HG03558 (cell line): ENCODE results near the gene ADGRV1.

ENCODE experiments used
- ATAC-seq: cut with Tn5 transposase; IDR thresholded peaks from one replicate; pipeline ENCODE4 v1.9.1; 2021; ENCODE audit warnings: moderate number of reproducible peaks; ENCODE audit not compliant: unreplicated experiment; ENCODE audit errors: extremely low read depth

The ADGRV1 gene, protein sequence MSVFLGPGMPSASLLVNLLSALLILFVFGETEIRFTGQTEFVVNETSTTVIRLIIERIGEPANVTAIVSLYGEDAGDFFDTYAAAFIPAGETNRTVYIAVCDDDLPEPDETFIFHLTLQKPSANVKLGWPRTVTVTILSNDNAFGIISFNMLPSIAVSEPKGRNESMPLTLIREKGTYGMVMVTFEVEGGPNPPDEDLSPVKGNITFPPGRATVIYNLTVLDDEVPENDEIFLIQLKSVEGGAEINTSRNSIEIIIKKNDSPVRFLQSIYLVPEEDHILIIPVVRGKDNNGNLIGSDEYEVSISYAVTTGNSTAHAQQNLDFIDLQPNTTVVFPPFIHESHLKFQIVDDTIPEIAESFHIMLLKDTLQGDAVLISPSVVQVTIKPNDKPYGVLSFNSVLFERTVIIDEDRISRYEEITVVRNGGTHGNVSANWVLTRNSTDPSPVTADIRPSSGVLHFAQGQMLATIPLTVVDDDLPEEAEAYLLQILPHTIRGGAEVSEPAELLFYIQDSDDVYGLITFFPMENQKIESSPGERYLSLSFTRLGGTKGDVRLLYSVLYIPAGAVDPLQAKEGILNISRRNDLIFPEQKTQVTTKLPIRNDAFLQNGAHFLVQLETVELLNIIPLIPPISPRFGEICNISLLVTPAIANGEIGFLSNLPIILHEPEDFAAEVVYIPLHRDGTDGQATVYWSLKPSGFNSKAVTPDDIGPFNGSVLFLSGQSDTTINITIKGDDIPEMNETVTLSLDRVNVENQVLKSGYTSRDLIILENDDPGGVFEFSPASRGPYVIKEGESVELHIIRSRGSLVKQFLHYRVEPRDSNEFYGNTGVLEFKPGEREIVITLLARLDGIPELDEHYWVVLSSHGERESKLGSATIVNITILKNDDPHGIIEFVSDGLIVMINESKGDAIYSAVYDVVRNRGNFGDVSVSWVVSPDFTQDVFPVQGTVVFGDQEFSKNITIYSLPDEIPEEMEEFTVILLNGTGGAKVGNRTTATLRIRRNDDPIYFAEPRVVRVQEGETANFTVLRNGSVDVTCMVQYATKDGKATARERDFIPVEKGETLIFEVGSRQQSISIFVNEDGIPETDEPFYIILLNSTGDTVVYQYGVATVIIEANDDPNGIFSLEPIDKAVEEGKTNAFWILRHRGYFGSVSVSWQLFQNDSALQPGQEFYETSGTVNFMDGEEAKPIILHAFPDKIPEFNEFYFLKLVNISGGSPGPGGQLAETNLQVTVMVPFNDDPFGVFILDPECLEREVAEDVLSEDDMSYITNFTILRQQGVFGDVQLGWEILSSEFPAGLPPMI (N-terminal part only)

DNA sequence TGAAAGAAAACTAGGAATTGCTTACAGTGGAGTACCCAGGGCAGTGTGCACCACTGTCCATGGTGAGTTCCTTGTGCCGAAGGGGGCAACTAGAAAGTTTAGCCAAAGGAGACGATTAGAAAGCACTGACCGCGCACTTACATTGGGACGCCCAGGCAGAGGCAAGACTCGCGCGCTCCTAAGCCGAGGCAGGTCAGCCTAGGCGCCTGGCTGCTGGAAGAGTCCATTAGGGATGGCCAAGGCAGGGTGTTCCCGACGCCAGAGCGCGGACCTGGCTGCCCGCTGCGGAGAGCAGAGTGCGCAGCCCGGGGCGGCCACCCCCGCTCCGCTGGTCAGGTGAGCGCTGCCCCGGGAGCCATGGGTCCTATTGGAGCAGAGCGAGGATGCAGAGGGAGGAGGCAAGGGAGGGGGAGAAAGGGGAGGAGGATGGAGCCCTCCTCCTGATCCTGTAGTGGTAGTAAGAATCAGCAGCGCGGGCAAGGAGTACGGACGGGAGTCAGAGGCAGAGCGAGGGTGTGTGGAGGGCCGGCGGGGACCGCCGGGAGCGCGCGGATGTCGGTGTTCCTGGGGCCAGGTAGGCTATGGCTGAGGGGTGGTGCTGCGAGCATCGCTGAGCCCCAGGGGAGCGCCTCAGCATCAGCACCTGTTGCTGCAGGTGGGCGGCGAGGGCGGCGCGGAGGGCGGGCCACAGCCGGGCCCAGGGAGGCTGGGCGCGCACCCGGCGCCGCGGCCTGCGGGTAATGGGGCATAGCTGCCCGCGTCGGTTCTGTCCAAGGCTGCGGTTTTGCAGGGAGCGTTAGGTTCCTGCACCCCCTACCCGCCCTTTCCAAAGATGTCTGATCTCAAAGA lies at the start of gene ADGRV1:
Gene ADGRV1, plus strand, starts transcription at position 454 of the 849 bp plus-strand sequence. Its CDS starts 99 bp downstream, at position 553.
- no peak for ATAC-seq

DNA sequence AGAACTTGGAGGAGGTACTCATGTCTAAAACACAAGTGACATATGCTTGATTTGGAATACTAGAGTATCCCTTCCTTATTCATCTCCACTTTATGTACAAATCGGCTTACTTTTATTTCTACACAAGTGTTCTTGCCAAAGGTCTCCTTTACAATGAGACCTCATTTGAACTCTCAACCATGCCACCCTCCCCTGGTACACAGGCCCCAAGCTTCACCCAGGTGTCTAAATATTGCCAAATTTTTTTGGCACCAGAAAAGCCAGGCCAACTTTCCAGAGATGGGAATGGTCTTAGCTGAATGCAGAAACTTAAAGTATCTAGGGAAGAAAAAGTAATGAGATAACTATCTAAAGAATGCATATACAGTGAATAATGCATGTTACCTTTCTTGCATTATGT lies 48.2 kb upstream of the ADGRV1 start:
- no peak for ATAC-seq

DNA sequence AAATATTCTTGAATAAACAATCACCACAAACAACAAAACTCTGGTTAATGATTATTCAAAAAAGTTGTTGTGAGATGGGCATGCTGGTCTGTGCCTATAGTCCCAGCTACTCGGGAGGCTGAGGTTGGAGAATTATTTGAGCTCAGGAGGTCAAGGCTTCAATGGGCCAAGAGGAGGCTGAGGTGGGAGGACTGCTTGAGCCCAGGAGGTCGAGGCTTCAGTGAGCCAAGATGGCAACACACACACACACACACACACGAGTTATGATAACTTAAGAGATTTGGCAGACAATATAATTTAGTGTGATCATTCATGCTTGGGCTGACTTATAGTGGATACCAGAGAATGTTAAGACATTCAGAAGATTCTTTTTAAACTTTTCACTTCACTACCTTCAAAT lies 44.1 kb upstream of the ADGRV1 start:
- ATAC-seq = no peak

DNA sequence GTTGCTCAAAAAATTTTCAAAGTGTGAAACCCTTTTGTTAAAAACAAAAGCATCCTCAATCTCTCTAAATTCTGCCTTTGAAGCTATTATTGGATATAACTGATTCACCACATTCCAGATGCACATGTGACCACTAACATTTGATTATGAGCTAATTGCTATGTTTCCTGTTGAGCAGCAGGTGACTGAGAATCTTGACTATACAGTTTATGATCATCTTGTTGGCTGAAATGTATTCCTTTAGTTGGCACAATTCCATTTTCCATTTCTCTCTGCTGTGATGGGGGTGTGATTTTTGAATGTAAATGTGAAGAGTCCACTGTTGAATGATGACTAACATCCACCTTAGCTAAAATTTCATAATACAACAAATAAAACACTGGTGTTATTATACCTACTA lies 39.9 kb upstream of the ADGRV1 start:
- no peak for ATAC-seq

DNA sequence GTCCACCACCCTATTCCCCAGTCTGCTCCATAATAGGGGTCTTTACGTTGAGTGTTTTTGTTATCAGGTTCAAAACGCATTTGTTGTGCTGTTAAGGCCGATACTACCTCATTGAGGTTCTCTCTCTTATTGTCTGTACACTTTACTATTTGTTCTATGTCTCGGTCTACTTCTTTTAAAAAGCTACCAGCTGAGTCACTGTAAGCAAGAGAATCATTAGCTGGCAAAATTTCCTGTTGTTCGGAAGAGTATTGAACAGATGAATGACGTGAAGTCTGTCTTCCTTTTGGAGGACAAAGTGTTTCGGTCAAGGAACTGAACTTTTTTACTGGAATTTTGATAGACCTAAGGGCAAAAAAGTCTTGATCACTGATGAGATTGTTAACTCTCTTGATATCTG lies 39.5 kb upstream of the ADGRV1 start:
- no peak for ATAC-seq

DNA sequence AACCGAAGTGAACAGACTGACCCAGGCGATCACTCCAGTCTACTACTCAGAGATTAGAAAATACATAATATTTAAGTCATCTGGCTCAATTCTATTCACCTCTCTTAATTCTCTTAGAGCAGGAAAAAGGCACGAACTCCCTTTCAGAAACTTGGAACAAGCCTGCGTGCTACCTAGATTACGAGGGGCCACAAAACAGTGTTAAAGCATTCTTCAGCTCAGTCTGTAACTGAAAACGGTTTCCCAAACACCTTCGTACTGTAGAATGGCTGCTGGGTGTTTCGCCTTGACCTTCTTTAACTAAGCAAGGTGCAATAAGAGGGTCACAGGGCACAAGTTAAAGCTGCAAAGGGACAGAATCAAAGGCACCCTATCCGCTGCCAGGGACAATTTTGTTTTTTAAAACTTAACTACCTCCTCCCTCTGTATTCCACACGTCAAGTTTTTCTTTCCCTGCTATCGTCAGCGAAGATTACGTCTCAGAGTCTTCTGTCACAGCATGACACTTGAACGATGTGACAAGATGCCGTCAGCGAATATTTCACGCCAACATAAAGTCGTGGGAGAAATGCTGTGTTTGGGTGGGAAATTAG lies 29.9 kb upstream of the ADGRV1 start:
- no peak for ATAC-seq

DNA sequence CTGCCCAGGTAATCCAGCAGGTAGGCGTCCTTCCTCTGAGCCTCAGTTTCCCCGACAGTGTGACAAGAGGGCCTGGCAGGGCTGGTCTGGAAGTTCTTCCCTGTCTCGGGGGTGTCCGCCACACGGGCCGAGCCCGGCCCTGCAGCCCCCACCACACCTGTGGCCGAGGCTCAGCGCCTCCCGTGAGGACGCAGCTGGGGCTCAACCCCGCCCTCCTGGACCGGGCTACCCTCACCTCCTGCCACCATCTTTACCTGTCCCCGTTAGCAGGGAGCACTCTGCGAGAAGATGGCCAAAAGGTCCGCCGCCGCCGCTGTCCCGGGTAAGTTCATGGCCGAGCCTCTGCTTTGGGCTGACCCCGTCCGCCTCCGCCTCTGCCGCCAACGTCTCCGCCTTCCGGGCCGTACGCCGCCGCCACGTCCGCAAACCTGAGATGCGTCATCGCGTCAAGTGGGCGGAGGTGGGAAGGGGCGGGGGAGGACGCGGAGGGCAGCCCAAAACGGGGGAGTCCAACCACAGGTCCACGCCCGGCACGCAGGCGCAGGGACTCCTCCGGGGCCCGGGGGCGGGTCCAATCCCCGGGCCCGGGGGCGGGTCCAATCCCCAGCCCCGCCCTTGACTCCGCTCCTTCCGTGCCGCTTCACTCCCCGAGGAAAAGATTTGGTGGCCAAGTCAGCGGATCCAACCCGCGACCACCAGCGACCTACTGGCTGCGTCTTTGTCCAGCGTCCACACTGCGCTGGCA lies 29.2 kb upstream of the ADGRV1 start, which contains the start of gene LYSMD3:
Gene LYSMD3, minus strand, starts transcription at position 391 of the 745 bp plus-strand sequence. CDS start 4,295 bp downstream, outside the sequence.
- peak; percentile 80 for ATAC-seq

DNA sequence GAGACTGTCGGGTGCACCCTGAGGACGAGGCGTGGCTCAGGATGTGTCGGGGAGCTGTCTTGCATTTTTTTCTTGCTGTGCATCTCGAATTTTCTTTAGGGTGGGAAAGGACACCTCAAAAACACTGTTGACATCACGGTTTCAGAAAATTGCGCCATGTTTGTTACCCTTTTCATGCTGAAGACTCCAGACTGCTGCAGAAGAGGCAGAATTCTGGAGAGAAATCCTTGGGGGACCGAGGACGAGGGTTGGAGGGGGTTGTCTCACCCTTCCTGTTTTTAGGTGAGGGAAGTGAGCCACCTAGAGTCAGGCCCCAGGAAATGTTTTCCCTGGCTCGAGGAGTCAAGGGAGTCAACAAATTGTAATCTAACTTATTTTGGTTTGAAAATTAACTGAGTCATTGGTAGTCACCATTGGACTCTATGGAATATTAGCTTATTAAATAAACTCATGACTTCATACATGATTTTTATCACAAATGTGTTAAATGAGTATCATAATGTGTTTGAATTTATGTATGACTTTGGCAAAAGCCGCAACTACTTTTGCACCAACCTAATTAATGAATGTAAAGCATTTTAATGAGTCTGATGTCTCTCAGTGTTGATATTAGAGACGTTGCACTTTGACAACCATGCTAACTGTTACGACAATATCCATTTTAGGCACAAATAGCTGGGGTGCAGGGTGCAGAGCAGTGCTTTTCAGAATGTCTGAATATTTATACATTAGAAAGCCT lies 28.5 kb upstream of the ADGRV1 start:
- ATAC-seq = peak; percentile 35

DNA sequence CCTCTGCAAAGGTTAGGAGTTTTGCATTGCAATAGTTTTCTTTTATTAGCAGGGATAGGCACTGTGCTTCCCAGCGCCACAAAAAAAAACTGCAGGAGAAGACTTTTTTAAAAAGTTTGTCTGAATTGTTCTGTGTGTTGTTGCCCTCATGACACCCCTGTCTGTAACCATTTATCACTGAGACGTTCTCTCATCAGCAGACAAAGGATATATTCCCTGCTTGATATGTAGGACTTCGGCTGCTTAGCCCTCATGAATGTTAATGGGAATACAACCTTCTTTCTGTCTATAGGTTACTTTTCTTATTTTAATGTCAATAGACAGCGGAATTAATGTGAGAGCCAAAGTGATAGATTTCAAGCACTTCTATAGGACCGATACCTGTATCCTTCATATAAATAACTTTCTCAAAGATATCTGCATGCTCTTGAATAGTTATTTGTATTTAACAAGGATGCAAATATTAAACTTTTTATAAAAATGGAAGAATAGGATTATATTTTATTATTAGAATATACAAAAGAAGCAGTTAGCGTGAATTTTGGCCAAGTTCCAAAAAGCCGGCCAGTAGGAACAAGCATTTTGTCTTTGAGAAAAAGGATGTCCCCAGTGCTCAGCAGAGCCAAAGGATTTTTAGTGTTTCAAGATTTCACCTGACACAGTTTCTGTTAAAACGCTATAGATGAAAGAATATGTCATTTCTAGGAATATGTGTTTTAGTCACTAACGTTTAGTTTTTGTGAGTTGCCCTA lies 27.7 kb upstream of the ADGRV1 start:
- ATAC-seq = no peak

DNA sequence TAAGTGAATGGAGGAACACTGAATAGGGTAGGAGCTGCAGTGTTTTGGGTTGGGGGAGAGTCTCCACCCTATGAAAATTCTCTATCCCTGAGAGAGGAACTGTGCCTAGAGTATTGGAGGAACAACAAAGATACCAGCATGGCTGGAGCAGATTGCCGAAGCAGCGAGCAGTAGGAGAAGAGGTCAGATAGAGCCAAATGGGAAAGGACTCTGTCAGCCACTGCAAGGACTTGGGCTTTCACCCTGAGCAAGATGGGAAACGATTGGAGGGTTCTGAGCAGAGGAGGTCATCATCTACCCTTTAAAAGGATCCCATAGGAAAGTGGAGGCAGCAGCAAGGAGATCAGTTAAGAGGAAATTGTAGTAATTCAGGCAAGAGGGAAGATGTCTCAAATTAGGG lies 24.8 kb upstream of the ADGRV1 start:
- no peak for ATAC-seq

DNA sequence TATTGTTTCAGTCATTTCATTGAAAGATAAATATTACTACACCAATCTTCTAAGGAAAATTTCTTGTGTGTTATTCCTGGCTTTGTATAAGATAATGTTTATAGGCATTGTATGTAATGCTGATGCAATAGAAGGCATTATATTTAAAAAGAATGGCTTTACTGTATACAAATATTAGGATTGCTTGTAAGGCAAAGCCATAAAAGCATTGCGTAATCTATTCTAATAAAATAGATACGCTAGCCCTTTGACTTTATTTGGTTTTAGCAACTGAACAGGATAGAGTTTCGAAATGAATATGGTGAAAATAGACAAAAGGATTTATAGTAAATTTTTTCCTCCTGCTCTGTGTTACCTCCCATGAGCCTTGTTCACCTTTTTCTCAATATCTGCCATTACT lies 23.7 kb upstream of the ADGRV1 start:
- ATAC-seq = no peak

DNA sequence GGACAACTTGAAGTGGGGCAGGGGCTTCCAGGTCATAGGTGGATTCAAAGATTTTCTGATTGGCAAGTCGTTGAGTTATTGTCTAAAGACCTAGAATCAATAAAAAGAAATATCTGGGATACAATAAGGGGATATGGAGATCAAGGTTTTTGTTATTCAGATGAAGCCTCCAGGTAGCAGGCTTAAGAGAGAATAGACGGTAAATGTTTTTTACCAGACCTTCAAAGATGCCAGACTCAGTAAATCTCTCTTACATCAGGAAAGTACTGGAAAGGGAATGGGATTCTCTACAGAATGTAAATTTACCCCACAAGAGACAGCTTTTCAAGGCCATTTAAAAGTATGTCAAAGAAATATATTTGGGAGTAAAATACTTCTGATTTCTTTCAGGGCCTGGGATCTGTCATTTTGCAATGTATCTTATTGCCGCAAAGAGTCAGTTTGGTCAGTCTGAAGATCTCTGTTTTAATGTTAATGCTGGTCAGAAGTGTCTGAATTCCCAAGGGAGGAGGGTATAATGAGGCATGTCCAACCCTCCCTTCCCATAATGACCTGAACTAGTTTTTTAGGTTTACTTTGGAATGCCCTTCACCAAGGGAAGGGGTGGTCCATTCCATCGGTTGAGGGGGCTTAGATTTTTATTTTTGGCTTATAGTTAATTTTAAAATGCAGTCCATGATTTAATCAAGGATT lies 15.6 kb upstream of the ADGRV1 start:
- ATAC-seq = no peak

DNA sequence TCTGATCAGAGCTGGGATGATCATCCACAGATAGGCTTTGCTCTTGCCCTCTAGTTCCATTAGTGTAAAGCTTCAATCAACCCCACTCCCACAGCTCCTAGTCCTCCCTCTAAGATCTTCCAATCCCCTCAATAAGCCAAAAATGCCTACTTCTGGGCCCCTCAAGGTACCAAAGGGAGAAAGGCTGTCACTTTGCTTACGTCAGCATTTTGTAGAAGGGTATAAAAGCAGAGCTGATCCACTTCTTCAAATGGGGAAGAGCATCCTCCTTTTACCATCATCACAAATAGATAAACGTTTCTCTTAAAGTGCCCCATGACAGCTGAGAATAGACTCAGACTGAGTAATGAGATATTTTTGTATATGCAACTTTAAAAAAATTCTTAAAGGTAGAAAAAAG lies 13.1 kb upstream of the ADGRV1 start:
- ATAC-seq = no peak

DNA sequence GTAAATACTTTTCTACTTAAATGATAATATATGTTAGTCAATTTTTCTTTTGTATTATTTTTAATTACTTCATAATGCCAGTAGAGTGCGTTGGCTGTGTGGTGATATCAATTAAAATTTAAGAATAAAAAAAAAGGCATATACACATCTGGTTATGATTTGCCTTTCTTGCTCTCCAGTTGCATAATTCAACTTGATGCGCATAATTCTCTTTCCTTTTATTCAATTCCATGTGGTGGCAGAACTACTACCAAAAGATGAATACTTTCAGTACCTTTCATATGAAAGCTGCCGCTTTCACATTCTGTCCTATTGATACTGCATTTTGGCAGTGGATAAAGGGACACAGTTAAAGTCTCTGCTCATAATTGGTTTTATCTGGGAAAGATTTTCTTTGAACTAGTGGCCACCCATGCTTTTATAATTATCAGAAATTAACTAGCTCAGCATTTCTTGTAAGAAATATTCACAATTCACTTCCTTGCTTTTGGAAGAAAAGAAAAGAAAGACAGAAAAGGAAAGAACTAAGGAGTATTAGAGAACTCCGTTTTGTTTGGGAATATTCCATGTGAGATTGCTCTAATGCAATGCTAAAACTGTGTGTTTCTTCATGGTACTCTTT lies 12.3 kb upstream of the ADGRV1 start:
- ATAC-seq = no peak

DNA sequence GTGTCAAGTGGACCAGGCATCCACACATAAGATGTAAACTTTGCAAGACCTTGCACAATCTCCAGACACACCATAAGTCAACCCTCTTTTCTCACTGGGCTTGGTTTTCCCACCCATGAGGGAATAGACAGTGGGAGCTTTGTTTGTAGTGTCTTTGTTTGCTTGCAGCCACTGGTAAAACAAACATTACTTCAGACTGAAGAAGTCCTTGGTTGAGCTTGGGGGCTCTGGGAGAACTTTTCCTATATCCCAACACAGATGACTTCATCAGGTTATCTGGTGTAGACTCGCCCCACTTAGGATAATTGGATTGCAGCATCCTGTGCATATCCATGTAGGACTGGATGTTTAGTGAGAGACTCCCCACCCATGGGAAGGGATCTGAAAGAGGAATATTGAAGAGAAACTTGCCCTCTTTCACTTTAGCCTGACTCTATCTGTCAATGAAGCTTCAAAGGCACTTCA lies 11.5 kb upstream of the ADGRV1 start:
- ATAC-seq = no peak

DNA sequence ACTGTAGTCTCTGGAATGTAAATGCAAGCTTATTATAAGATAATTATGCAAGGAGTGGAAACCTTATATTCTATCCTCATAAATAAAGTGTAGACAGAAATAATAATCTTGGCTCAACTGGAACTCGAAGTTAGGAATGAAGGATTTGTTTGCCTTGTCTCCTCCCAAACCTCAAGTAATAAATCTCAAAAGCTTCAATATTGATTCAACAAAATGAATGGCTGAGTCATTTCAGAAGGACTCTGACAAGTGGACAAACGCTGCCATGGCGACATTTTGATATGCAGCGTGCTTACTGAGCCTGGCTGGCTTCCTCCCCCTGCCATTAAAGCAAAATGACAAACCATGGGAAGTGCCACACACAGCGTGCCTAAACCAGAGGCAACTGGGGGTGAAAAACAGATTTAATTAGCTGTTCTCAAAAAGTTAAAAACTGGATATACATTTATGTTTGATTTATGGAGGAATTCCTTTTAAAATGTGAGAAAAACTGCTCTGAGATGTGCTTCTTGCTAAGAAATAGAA lies 10.5 kb upstream of the ADGRV1 start:
- ATAC-seq = no peak
